Medulla oblongata (tissue), 1 donor: ENCODE measurements around the gene APBA2.

Experiments
- DNase-seq: peaks from one replicate; pipeline ENCODE4 v3.0.0-alpha.2; 2015; ENCODE audit errors: extremely low spot score

APBA2 gene

DNA sequence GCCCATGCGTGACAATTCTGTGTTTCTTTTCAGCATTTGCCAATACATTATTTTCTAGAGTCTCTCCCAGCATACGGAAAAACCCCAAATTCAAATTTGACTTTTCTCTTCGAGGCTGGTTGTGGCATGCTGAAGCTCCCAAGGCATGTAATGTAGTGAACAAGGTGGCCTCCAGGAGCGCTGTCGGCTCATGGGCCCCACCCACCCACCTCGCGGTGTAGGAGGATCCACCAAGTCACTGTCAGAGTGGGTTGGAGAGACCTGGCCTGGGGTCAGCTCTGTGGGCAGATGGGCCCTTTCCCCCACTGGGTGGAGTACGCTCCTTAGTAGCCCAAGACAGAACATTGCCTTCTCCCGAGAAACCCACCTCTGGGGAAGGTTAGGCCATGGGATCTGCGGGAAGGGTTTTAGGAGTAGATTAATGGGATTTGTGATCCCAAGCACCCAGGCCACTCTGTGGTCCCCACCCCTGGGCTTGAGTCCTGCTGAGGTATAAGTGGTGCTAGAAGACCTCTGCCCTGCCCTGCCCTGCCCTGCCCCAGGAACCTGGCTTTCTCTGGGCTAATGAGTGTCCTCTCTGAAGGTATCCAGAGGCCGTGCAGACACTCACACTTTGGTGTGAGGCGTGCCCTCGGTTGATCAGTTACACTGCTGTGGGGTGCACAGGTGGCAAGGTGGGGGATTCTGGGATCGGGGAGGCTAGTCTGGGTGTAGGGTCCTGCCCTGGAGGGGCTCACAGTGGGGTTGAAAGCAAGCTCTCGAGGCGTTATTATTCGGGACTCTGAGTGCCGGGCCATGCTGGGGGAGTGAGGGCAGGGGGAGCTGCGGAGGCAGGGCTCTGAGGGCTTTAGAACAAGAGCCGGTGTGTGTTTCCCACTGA, 97.9 kb downstream of the APBA2 start:
- DNase-seq, result no peak

DNA sequence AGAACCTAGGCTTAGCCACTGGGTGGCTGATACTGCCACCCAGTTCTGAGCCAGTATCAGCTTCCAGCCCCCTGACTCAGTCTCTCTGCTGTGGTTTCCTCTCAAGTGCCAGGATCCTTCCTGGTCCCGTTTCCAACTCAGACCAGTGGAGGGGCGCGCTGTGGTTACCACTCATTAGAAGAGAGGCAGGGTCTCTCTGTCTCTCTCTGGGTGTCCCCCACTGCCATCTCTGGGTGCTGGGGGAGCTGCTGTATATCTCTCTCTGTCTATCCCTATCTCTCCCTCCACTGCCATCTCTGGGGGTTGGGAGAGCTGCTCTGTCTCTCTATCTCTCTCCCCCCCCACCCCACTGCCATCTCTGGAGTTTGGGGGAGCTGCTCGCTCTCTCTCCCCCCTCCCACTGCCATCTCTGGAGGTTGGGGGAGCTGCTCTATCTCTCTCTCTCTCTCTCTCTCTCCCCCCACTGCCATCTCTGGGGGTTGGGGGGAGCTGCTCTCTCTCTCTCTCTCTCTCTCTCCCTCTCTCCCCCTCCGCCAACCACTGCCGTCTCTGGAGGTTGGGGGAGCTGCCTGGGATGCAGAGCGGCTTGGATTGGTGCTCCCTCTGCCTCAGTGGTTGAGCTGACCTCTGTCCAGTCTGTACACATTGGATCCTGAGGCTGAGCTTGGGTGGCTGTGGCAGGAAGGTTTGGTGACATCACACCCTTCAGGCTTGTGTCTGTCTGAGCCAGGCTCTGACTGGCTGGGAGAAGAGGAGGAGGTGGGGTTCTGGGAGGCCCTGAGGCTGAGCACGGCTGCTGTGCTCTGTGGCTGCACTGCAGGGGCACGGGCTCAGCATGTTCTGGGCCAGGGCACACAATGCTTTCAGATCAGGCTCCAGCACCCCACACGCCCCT, 98.9 kb downstream of the APBA2 start:
- peak; percentile 95 for DNase-seq

DNA sequence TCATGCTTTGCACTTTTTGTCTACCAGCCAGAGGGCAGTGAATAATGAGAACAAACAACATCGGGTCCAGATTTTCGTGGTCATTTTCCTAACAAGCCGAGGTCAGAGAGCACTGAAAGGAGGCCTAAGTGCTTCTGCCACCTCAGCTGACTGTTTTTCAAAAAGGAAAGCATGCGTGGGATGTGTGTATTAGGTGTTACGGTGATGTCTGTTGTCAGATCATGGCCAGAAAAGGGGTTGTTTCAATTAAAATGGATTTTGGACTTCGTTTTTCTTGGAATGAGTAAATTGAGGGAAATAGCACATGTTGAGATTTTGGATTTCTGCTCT, 99.5 kb downstream of the APBA2 start:
- no peak for DNase-seq

DNA sequence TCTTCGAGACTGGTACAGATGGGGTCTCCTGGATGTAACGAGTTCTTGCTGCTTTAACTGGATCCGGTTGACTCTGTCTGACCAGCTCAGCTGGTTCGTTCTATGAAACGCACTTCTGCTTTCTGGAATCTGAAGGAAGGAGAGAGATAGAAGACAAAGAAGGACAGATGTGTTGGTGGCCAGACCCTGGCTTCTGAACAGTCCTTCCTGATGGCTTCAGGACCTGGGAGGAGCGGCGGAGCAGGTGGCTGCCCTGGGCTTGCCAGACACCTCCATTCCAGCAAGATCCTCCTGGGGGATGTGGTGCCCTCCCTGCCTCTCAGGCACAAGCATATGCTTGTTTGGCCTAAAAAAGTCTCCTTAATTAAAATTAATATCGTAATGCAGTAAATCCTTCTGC, 99.9 kb downstream of the APBA2 start:
- peak; percentile 43 for DNase-seq

DNA sequence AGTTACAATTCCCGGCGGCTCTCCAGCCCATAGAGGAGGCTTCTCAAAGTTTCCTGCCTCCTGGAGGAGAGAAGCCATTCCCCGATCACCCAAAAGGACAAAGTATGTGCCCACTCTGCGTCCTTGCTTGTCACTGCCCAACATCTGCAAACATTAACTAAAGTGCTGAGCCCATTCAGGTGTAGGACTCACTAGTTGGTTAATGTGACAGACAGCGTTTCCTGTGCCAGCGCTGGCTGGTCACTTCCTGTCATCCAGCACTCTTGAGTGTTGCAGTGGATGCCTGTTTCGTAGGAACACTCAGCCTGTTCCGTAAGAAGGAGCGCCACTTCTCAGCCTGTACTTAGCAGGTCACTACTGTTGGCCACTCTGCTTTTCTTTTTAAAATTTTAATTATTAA, 100.3 kb downstream of the APBA2 start:
- no peak for DNase-seq

DNA sequence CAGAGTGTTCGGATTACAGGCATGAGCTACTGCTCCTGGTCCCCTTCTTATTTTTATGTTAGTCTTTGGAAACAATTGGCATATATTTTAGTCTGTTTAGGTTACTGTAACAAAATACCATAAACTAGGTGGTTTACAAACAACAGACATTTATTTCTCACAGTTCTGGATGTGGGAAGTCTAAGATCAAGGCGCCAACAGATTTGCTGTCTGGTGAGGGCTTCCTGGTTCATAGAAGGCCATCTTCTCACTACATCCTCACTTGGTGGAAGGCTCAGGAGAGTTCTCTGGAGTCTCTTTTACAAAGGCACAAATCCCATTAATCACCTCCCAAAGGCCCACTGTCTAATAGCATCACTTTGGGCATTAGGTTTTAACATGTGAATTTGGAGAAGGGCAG, 101.0 kb downstream of the APBA2 start:
- no peak for DNase-seq

DNA sequence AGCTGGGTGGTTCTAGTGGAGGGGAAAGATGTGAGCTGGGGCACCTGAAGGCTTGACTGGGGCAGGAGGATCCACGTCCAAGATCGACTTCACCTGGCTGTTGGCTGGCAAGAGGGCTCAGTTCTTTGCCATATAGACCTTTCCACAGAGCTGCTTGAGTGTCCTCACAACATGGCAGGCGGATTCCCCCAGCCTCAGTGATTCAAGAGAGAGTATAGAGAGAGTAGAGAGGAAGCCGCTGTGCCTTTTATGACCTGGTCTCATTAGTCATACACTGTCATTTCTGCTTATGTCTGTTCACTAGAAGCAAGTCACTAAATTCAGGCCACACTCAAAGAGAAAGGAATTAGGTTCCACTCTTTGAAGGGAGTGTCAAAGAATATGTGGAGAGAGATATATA, 101.6 kb downstream of the APBA2 start:
- DNase-seq, result no peak

GRCh38 chr15:28989239-28989830, 103.6 kb downstream of the APBA2 start:
- peak; percentile 81 for DNase-seq

DNA sequence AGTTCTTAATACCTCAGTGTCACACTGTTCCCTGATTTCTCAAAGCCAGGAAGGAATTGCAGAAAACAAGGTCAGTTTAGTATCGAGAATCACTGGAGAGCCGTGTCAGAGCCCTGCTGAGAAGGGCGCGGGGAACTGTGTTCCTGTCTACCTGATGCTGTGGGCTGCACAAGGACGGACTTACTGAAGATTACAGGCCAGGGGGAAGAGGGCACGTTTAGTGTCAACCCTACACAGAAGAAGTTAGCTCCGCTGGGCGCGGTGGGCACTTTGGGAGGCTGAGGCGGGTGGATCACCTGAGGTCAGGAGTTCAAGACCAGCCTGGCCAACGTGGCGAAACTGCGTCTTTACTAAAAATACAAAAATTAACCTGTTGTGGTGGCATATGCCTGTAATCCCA, 104.1 kb downstream of the APBA2 start:
- DNase-seq, result no peak

DNA sequence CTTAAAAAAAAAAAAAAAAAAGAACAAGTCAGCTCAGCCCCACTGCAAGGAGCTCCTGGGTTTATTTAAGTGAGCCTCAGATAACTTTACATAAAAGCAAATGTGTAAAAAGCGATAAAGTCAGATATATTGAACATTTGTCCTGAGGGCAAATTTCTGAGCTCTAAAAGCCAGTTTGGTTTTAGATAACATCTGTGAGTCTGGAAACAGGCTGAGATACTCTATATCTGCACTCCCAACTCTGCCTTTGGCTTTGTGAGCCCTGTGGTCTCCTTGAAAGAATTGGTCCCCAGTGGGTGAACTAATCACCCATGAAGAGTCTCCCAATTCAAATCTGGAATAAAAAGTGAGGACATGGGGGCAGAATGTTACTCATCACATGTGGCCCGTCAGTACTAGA, 104.6 kb downstream of the APBA2 start:
- DNase-seq, result no peak

DNA sequence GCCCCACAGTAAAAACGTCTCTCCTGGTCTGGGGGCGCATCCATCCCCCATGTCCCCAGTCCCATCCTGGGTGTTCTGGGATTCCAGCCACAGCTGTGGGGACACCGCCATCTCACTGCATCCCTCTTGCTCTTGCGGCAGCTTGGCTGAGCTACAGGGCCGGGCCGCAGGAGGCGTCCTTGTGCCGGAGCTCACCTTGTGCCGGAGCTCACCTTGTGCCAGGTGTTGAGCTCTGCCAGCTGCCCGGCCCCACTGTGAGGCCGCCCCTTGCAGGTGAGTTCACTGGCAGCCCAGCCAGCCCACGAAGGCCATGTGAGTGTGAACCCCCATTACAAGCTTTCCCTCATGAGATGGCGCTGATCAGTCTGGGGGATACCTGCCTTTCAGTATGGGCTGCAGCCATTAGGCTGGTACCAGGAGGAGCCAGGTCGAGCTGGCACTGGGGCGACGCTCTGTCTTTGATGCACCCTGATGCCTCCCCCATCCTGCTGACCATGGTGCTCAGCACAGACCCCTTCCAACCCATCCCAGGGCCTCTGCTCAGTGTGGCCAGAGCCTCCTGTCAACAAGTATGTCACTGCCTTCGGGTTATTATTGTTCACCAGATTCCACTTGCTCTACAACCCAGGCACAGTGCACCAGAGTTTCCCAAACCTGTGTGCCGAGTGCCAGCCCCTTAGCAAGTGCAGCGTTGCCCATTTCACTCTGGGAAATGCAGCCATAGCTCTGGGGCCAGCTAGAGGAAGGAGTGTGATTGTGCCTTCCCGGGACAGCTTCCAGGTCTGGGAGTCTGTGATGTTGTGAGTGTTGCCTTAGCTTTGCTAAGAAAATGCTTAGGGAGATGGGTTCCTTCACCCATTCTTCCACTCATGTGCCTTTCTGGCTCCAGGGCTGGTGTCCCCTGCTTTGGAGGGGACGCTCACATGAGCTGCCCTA, 105.7 kb downstream of the APBA2 start:
- peak; percentile 76 for DNase-seq

- DNase-seq, result peak; percentile 55
Measured at GRCh38 chr15:28992336-28992864, 106.6 kb downstream of the APBA2 start.

DNA sequence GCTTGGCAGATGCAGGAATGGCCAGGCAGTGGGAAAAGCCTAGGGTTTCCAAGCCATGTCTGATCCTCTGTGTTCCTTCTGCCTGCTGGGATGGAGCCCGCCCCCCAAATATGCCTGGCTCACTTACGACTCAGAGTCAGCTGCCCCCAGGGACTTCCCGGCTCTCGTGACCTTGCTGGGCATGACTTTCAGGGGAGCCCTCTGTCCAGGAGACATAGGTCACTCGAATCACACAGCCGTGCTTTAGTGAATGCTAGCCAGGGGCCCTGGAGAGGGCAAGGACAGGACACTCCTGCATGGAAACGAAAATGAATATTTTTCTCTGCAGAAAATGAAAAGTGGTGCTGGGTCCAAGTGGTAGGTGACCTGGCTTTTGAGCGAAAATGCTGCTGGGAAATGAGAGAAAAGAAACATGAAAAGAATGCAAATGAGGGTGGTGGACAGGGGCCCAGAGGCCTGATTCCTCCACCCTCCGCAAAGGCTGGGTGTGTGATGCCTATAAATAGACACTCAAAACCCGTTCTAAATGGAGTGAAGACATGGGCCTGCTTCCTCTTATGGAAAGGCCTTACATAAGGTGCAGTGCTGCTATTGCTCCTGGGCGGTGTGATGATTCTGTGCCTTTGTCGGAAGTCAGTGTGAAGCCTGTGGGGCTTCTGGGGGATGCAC, 107.4 kb downstream of the APBA2 start:
- DNase-seq, result peak; percentile 79

DNA sequence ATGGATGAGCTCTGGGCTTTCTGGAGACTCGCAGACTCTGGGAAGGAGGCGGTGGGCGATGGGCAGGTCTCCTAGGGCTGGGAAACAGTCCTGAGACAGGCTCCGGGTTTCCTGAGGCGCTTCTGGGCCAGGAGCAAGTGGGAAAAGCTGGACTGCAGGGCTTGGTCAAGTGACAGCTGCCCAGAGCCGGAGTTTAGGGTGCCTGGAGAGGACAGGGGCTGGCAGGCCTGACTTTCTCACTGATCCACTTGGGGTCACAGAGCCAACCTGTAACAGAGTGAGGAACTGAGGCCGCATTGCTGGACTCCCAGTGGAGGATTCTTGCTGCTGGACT, 107.9 kb downstream of the APBA2 start:
- peak; percentile 43 for DNase-seq

GRCh38 chr15:28994142-28994830, 108.5 kb downstream of the APBA2 start:
- DNase-seq, result peak; percentile 37

GRCh38 chr15:28994831-28995596, 109.2 kb downstream of the APBA2 start:
- peak; percentile 84 for DNase-seq

- peak; percentile 53 for DNase-seq
Measured at GRCh38 chr15:28995705-28996104, 109.9 kb downstream of the APBA2 start.

DNA sequence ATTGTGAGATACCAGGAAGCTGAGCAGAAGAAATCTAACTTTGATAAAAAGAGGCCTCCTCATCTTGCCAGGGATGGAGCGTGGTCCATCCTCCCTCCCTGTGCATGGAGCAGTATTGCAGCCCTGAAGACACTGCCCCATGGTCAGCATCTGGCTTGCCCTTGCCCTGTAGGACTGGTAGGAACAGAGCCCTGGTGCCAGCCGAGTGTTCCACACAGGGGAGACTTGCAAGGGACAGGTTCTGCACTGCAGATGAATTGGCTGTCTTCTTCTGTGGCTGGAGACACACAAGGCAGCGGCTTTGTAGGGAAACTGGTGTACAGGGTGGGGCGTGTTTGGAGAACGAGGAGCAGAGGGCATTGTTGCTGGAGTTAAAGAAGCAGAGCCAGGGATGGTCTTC, 110.5 kb downstream of the APBA2 start:
- DNase-seq, result no peak

DNA sequence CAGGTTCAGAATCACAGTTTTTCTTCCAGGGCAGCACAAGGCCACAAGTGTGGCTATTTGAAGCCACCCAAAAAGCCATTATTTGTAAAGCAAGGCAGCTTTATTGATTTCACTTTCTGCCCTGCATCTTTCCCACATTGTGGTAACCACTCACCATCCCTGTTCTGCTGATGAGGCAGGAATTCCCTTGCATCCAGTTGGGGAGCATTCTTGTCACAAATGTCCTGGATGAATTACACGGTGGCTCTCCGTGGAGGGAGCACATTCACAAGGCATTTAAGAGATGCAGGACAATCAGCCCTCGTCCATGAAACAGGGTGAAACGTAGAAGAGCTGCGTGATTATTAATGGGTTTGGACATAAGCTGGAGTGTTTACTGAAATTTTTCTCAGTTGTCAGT, 111.2 kb downstream of the APBA2 start:
- peak; percentile 42 for DNase-seq
